GM21390 (cell line): Measurements from ENCODE around the gene NLRP13.

Experiments used
- ATAC-seq: cut with Tn5 transposase; IDR thresholded peaks from one replicate; pipeline ENCODE4 v1.9.1; 2021; ENCODE audit not compliant: unreplicated experiment

The NLRP13 gene

DNA sequence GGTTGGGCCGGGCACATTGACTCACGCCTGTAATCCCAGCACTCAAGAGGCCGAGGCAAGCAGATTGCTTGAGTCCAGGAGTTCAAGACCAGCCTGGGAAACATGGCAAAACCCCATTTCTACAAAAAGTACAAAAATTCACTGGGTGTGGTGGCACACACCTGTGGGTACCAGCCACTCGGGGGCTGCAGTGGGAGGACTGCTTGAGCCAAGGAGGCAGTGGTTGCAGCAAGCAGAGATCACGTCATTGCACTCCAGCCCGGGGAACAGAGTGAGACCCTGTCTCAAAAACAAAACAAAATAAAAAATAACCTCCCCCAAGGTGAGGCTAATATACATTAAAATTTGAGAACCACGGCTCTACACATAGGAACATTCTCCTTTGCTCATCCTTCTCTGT lies 24.9 kb downstream of the NLRP13 start:
- ATAC-seq = no peak

DNA sequence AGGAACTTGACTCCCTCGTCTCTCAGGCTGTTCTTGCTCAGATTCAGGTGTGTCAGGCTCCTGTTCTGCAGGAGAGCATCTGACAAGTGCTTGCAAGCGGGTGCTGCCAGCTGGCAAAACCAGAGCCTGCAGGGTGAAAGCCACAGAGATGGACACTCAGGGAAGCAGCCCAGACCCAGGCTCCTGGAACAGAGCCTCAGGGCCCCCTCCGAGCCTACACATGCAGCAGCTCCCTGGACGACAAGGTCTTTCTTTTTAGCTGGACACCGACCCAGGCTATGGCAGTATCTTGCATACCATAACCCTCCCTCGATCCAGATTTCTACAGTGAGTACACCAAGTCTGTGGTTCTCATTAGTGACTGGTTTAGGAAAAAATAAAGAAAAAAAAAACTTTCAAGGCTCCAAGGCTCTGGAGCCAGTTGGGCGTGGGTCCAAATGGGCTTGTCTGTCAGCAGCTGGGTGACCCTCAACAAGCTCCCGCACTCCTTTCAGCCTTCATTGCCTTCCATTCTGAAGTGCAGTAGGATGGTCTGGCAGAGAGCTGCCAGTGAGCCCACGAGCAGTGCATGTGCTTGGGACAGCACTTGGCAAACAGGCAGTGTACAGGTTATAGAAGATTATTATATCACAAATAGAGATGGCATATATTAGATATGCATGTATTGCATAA lies 29.9 kb downstream of the NLRP13 start:
- no peak for ATAC-seq

DNA sequence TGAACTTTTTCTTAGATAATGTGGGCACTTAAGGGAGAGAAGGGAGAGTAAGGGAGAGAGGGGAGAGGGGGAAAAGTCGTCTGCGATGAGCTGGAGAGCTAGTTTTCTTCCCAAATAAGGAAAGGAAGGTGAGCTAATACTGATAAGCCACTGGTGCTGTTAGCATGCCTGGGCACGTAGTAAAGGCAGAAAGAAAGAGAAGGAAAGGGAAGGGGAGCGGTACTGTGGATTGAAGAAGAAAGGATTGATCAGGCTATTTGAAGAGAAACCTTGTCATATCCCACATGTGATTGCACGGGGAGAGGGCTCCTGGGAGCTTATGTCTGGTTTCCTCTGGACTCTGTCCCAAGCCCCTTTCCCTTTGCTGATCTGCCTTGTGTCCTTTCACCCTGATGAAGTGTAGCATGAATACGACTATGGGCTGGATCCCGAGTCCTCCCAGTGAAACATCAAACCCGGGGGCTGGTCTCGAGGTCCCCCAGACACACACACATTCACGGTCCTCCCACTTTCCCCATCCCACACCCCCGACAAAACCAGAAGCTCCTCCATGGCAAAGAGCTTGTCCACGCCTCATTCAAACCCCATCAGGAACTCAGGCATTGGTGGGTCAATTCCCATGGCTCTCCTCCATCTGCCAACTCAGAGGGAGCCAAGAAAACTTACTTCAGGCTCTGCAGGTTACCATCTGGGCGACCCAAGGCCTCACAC lies 30.6 kb downstream of the NLRP13 start:
- ATAC-seq = no peak

DNA sequence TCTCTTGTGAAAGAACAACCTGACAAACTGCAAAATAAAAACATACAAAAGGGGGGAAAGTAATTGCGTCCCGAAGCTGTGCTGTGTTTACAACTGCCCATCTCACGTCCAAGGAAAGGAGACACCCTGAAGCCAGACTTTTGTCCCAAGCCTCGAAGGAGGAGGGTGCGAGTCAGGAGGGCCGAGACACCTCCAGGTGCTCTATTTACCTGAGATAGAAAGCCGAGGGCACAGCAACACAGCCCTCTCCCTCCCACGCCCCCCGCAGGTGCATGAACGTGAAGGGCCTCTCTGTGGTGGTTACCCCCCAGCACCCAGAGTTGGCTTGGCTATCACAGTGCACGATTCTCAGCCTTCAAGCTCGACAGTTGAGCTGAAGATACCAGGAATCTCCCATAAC lies 33.2 kb downstream of the NLRP13 start:
- no peak for ATAC-seq

DNA sequence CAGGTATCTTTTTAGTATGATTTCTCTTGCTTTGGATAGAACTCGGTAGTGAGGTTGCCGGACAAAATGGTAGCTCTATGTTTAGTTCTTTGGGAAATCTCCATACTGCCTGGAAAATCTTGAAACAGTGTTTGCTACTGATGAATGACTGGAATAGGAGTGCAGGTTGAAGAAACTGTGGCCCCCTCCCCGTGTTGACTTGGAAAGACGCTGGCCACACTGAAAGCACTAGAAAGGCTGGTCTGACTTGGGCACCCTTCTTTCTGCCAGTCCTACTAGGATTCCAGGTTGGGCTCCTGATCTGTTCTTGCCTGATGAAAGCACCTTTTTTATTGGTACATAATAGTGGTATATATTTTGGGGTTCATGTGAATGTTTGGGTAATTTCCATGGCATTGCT lies 49.5 kb downstream of the NLRP13 start:
- no peak for ATAC-seq

DNA sequence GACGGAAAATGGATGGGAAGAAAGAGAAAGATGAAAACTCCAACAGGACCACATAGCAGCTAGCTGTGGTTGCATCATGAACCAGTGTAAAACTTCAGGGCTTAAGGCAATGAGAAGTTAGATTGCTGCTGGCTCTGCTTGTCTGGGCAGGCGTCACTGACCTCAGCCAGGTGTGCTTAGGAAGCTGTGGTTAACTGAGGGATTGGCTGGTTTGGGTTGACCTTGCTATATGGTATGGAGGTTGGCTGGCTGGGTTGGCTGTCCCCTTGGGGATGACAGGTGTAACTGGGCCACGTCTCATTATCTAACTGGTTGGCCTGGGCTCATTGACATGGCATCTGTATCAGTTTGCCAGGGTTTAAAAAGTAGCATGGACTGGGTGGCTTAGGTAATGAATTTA lies 54.9 kb downstream of the NLRP13 start:
- ATAC-seq = no peak

DNA sequence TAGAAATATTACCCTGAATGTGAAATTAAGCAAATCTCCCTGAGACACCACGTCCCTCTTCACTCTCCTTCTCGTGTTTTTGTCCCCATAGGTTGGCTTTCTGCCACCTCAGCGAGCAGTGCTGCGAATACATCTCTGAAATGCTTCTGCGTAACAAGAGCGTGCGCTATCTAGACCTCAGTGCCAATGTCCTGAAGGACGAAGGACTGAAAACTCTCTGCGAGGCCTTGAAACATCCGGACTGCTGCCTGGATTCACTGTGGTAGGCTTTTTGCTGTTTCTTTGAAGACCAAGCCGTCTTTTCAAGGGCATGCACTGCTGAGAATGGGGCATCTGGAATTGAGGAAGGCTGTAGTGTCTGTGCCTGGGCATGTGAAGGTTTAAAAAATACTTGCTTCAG lies 61.4 kb downstream of the NLRP13 start:
- ATAC-seq = no peak

DNA sequence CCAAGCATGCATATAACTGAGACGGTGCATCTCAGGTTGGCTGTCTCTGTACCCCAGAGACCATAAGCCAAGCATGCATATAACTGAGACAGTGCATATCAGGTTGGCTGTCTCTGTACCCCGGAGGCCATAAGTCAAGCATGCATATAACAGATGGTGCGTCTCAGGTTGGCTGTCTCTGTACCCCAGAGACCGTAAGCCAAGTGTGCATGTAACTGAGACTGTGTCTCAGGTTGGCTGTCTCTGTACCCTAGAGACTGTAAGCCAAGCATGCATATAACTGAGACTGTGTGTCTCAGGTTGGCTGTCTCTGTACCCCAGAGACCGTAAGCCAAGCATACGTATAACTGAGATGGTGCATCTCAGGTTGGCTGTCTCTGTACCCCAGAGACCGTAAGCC lies 65.0 kb downstream of the NLRP13 start:
- ATAC-seq = no peak

DNA sequence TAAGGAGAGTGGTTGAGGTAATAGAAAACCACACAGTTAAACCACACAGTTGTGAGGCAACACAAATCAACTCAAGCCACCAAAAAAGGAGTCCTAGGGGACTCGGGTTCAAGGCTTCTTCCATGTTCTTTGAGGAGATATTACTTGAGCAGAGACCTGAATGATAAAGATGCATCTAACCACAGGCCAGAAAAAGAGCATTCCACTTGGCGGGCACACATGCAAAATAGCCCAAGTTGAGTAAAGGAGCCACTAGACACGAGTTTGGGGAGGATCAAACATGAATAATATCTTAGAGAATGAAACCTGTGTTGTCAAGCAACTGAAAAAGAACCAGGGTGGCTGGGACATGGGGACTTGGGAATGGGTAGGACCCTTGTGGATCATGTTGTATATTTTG lies 65.6 kb downstream of the NLRP13 start:
- ATAC-seq = no peak

DNA sequence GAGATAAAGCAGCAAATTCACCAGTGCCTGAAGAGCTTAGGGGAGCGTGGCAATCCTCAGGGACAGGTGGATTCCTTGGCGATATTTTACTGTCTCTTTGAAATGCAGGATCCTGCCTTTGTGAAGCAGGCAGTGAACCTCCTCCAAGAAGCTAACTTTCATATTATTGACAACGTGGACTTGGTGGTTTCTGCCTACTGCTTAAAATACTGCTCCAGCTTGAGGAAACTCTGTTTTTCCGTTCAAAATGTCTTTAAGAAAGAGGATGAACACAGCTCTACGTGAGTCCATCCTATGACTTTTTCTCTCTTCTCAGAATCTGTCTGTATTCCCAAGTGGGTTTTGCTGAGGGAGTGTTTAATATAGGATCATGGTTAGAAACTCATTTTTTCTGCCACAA lies 73.2 kb downstream of the NLRP13 start:
- no peak for ATAC-seq

DNA sequence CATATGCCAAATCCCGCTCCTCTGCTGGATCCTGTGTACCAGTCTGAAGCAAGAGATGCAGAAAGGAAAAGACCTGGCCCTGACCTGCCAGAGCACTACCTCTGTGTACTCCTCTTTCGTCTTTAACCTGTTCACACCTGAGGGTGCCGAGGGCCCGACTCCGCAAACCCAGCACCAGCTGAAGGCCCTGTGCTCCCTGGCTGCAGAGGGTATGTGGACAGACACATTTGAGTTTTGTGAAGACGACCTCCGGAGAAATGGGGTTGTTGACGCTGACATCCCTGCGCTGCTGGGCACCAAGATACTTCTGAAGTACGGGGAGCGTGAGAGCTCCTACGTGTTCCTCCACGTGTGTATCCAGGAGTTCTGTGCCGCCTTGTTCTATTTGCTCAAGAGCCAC lies 73.7 kb downstream of the NLRP13 start:
- no peak for ATAC-seq

DNA sequence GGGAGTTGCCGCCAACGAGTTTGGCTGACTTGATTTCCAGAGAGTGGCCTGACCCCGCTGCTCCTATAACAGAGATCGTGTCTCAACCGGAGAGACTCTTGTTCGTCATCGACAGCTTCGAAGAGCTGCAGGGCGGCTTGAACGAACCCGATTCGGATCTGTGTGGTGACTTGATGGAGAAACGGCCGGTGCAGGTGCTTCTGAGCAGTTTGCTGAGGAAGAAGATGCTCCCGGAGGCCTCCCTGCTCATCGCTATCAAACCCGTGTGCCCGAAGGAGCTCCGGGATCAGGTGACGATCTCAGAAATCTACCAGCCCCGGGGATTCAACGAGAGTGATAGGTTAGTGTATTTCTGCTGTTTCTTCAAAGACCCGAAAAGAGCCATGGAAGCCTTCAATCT lies 74.2 kb downstream of the NLRP13 start:
- no peak for ATAC-seq

DNA sequence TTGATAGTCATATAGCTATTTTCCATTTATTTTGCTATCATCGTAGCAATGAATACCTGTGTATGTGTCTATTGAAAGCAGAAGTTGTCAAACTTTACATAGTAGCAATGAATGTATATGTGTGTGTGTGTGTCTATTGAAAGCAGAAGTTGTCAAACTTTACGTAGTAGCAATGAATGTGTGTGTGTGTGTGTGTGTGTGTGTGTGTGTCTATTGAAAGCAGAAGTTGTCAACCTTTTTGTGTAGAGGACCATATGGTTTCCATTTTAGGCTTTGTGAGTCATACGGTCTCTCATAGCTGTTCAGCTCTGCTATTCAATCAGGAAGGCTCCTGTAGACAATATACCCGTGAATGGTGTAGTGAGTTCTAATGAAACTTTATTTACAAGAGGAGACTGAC lies 75.0 kb downstream of the NLRP13 start:
- no peak for ATAC-seq

DNA sequence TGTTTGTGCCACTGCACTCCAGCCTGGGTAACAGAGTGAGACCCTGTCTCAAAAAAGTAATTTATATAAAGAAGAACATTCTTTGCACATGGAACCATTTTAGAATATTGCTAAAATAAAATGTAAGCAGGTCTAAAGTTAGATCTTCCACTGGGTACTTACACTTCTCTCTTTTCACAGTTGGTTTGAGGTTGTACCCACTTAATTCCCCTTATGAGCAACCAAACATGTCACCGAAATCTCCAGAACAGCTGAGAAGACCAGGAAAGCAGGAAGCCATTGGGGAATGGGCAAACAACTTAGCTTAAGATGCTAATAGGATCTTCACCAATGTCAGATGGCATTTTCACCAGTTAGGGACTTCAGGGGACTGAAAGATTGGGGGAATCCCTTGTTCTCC lies 77.0 kb downstream of the NLRP13 start:
- no peak for ATAC-seq
